Right renal pelvis (tissue), 4 donors: ENCODE data around the gene CSF2. TPM values are rescaled to one million over a fixed set of nuclear protein-coding genes. Genes with fewer than 3 reads are reported as not detected.
"Not testable (repeated sequence)": the region's sequence is repeated elsewhere in the genome, so short reads cannot be mapped to it uniquely, and the experiment has no call there.

Source experiments
- DNase-seq, 4 donors: peaks; one replicate each; pipeline ENCODE4 v3.0.0-alpha.2; 2013; ENCODE audit warnings: low read depth in 4 of 4, low spot score in 3 of 4, missing footprints in 1 of 4
- polyA plus RNA-seq, 4 donors: library from polyadenylated mRNA; unstranded; fragments of 120-200 nt; gene quantifications; one replicate each; pipeline ENCODE4 v1.2.1, GENCODE V29; 2013; ENCODE audit not compliant: insufficient read length in 4 of 4

CSF2 gene
- polyA plus RNA-seq, 4 donors: not detected

- no peak for DNase-seq
Measured at GRCh38 chr5:132104556-132104955, 31.0 kb downstream of the CSF2 start.

- DNase-seq: no peak
Measured at GRCh38 chr5:132105688-132106087, 32.1 kb downstream of the CSF2 start.

DNA sequence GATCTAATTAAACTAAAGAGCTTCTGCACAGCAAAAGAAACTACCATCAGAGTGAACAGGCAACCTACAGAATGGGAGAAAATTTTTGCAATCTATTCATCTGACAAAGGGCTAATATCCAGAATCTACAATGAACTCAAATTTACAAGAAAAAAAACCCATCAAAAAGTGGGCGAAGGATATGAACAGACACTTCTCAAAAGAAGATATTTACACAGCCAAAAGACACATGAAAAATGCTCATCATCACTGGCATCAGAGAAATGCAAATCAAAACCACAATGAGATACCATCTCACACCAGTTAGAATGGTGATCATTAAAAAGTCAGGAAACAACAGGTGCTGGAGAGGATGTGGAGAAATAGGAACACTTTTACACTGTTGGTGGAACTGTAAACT, 34.9 kb downstream of the CSF2 start:
- not testable (repeated sequence) for DNase-seq

DNA sequence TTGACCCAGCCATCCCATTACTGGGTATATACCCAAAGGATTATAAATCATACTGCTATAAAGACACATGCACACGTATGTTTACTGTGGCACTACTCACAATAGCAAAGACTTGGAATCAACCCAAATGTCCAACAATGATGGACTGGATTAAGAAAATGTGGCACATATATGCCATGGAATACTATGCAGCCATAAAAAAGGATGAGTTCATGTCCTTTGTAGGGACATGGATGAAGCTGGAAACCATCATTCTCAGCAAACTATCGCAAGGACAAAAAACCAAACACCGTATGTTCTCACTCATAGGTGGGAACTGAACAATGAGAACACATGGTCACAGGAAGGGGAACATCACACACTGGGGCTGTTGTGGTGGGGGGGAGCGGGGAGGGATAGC, 35.4 kb downstream of the CSF2 start:
- DNase-seq: not testable (repeated sequence)

- DNase-seq: no peak
Measured at GRCh38 chr5:132109494-132110053, 36.0 kb downstream of the CSF2 start.

- no peak for DNase-seq
Measured at GRCh38 chr5:132110195-132110594, 36.6 kb downstream of the CSF2 start.

GRCh38 chr5:132110930-132111329, 37.3 kb downstream of the CSF2 start:
- DNase-seq: no peak

GRCh38 chr5:132112111-132112510, 38.5 kb downstream of the CSF2 start:
- DNase-seq: no peak

- no peak for DNase-seq
Measured at GRCh38 chr5:132114150-132115121, 40.8 kb downstream of the CSF2 start.

DNA sequence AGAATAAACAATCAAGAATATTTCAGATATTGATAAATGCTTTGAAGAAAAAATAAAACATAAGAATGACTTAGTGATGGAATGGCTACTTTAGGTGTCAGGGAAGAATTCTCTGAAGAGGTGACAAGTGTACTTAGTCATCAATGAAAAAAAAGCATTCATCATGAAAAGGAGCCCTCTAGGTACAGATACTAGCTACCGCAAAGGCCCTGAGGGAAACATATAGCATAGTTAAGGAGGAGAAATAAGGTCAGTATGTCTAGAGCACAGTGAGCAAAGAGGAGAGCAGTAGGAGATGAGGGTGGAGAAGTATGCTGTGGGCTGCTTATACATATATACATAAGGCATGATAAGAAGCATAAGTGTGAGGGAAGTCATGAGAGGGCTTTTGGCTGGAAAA, 41.8 kb downstream of the CSF2 start:
- DNase-seq: no peak

GRCh38 chr5:132116072-132116471, 42.5 kb downstream of the CSF2 start:
- no peak for DNase-seq

GRCh38 chr5:132116909-132117489, 43.4 kb downstream of the CSF2 start:
- not testable (repeated sequence) for DNase-seq

- DNase-seq: not testable (repeated sequence)
Measured at GRCh38 chr5:132120717-132121116, 47.1 kb downstream of the CSF2 start.

DNA sequence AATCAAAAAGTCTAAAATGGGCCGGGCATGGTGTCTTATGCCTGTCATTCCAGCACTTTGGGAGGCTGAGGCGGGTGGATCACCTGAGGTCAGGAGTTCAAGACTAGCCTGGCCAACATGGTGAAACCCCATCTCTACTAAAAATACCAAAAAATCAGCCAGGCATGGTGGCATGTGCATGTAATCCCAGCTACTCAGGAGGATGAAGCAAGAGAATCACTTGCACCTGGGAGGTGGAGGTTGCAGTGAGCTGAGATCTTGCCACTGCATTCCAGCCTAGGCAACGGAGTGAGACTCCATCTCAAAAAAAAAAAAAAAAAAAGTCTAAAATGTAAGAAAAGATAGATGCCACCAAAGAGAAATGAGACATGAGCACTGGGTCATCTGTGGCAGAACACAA, 49.4 kb downstream of the CSF2 start:
- not testable (repeated sequence) for DNase-seq

DNA sequence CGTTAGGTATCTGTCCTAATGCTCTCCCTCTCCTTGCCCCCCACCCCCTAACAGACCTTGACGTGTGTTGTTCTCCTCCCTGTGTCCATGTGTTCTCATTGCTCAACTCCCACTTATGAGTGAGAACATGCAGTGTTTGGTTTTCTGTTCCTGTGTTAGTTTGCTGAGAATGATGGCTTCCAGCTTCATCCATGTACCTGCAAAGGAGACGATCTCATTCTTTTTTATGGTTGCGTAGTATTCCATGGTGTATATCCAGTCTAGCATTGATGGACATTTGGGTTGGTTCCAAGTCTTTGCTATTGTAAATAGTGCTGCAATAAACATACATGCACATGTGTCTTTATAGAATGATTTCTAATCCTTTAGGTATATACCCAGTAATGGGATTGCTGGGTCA, 50.0 kb downstream of the CSF2 start:
- DNase-seq: not testable (repeated sequence)

Other genes with a start within 250 kb of the CSF2 start
- under 1 TPM in 1 of 4 donors, not detected in 3; 0.17 TPM for gene MEIKIN, start 128.1 kb upstream of the CSF2 start, polyA plus RNA-seq
- 1 to 10 TPM; 1.7 to 2.7 (median 1.9) TPM for gene ACSL6, start 62.1 kb upstream of the CSF2 start, polyA plus RNA-seq
- gene IL3, start 13.1 kb upstream of the CSF2 start, polyA plus RNA-seq: not detected
- gene P4HA2, start 154.1 kb downstream of the CSF2 start, polyA plus RNA-seq: 10 to 100 TPM; 26.9 to 39.9 (median 28.7) TPM
- gene PDLIM4, start 183.9 kb downstream of the CSF2 start, polyA plus RNA-seq: 10 to 100 TPM; 13.1 to 19.5 (median 14.8) TPM
- 1 to 10 TPM; 4.2 to 6.6 (median 6.3) TPM for gene SLC22A4, start 220.6 kb downstream of the CSF2 start, polyA plus RNA-seq